Activated CD4-positive, alpha-beta T cell treated with anti-CD3 and anti-CD28 coated beads for 36 hours (primary cell): ENCODE results near the gene GDAP1L1. TPM values are rescaled to one million over a fixed set of nuclear protein-coding genes. Genes with fewer than 3 reads are reported as not detected.

Experiments used
- ATAC-seq: fragments of 200-7000 bp; cut with Tn5 transposase; one replicate; pipeline ENCODE4 v1.10.0; 2021; ENCODE audit warnings: mild to moderate bottlenecking, moderate library complexity
- CTCF ChIA-PET: fragments of 350-600 bp; sonication (Branson Sonifier 250); formaldehyde crosslinking; loops from one replicate; lab custom pipeline; 2021; ENCODE audit warnings: antibody characterized with exemption; lab: Charles Lee
- POLR2A ChIA-PET: fragments of 350-600 bp; sonication (Branson Sonifier 250); formaldehyde crosslinking; loops from one replicate; lab custom pipeline; 2021; ENCODE audit warnings: antibody characterized with exemption, inconsistent platforms; lab: Charles Lee
- DNase-seq: peaks from one replicate; pipeline ENCODE4 v3.0.0-alpha.2; 2020
- H3K27ac Mint-ChIP-seq: one replicate; pipeline ENCODE4 v1.8.0; 2021; ENCODE audit warnings: mixed read lengths
- H3K27me3 Mint-ChIP-seq: one replicate; pipeline ENCODE4 v1.8.0; 2021; ENCODE audit warnings: mixed read lengths
- H3K36me3 Mint-ChIP-seq: one replicate; pipeline ENCODE4 v1.8.0; 2021; ENCODE audit warnings: low read depth, mixed read lengths
- H3K4me1 Mint-ChIP-seq: one replicate; pipeline ENCODE4 v1.8.0; 2021; ENCODE audit warnings: mixed read lengths
- H3K4me3 Mint-ChIP-seq: one replicate; pipeline ENCODE4 v1.8.0; 2021; ENCODE audit warnings: mild to moderate bottlenecking, moderate library complexity, mixed read lengths
- H3K9me3 Mint-ChIP-seq: one replicate; pipeline ENCODE4 v1.8.0; 2021; ENCODE audit warnings: low read depth, mixed read lengths
- intact Hi-C, 2 experiments: fragments of 100-400 bp; cut with DNase I in 1 of 2; cut with micrococcal nuclease in 1 of 2; formaldehyde crosslinking; loops; one replicate each; pipeline versions ENCODE4 v1.14.2 to v1.15.1; 2022 to 2024; cut with DNase I, micrococcal nuclease
- total RNA-seq, 2 experiments: library from RNA; stranded (reverse); gene quantifications; one replicate each; pipeline ENCODE4 v1.2.3, GENCODE V29; 2021

Gene GDAP1L1
- total RNA-seq, 2 experiments from 2014 or later = 0.74 to 0.89 TPM

DNA sequence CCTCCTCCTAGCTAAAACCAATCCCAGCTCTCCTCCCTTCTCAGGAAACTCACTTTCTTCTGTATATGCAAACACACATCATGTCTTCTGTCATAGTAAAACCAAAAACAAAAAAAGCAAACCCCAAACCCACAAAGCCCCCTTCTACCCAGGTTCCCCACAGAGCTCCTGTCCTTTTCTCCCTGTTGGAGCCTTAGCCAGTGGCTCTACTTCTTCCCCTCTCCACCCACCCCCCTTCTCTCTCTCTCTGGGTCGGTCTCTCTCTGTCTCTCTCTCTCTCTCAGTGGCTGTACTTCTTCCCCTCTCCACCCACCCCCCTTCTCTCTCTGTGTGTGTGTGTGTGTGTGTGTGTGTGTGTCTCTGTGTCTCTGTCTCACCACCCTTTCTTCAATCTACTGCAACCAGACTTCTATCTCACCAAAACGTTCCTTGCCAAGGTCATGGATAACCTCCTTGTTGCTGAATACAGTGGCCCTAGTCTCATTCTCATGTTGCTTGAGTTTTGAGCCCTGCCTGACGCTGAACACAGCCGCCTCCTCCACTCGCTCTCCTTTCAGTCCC, 27.9 kb upstream of the GDAP1L1 start:
- ATAC-seq = peak; percentile 7
- DNase-seq = peak; percentile 30
- intact Hi-C loops = loop anchor here in 1 of 2 experiments (5.0 to 10.0 kb wide), 4 partner anchors 243 to 666 kb away; partner anchors contain the start of genes TTPAL and YWHAB
- Mint-ChIP-seq H3K36me3 (peaks cover 5% of the 10 kb centered on the region), H3K27ac (peak overlapping the region; percentile 83), H3K9me3 (no peaks in the 10 kb centered on the region), H3K27me3 (no peaks in the 10 kb centered on the region), H3K4me3 (peak overlapping the region; percentile 7), H3K4me1 (peaks cover 47% of the 10 kb centered on the region)
- CTCF ChIA-PET = interaction anchor here (0.8 to 10.4 kb wide), 18 partner anchors 9 to 648 kb away, joined by 3 to 346 read pairs (median 4); partner anchors contain the start of genes FITM2, OSER1 and TTPAL
- POLR2A ChIA-PET = interaction anchor here (0.6 to 1.7 kb wide), 3 partner anchors 21 to 107 kb away, joined by 3 to 11 read pairs (median 3); partner anchors contain the start of gene FITM2

DNA sequence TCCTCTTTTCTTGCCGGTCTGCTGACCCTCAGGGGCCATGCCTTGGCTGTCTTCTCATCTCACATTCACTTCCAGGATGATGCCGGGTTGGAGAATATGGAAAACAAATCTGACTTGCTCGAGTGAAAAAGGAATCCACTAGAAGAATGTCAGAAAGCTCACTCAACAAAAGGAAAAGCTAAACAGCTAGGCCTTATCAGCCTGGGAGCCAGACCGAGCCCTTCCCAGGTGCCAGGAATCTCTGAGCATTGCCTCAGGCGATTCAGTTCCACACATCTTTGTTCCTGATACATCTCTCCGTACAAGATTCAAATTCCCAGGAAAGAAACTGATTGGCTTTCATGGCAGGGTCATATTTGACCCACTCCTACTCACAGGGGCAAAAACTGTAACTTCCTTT, 27.3 kb upstream of the GDAP1L1 start:
- Mint-ChIP-seq H3K4me3 (peak overlapping the region; percentile 7), H3K27ac (peak overlapping the region; percentile 83), H3K9me3 (no peaks in the 10 kb centered on the region), H3K27me3 (no peaks in the 10 kb centered on the region), H3K36me3 (peaks cover 5% of the 10 kb centered on the region), H3K4me1 (peaks cover 46% of the 10 kb centered on the region)
- intact Hi-C loops = loop anchor here in 1 of 2 experiments (5.0 to 10.0 kb wide), 4 partner anchors 243 to 665 kb away; partner anchors contain the start of genes TTPAL and YWHAB
- POLR2A ChIA-PET = interaction anchor here (1.7 kb wide), 1 partner anchor 91 kb away, joined by 11 read pairs; the partner anchor contains the start of gene FITM2
- ATAC-seq (no peak), DNase-seq (no peak)
- CTCF ChIA-PET = interaction anchor here (10.4 kb wide), 1 partner anchor 94 kb away, joined by 346 read pairs; the partner anchor contains the start of gene FITM2

DNA sequence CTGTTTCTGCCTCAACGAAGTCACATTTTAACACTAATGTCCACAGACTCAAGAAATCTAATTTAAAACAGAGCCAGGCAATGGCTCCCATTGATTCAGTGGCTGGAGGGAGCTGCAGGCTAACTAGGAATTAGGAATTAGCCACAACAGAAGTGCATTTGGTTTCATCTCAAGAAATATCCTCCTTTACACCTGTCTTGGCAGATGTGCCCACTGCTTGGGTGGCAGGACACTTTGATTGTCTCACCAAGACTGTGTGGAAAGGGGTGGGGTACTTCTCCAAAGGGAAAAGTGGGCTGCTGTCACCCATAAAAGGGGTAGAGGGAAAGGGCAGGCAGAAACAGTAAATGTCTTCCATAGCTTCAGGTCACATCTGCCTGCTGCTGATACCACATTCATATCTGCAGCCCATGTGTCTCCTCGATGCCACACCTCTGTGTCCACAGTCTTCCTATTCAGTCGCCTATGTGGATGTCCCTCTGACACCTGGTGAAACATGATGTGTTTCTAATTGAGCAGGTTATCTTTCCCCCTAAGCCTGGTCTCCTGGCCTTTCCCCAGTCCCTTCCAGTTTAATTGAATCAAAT, 25.6 kb upstream of the GDAP1L1 start:
- Mint-ChIP-seq H3K9me3 (no peaks in the 10 kb centered on the region), H3K36me3 (no peaks in the 10 kb centered on the region), H3K27me3 (no peaks in the 10 kb centered on the region), H3K27ac (no peak overlapping the region), H3K4me3 (no peak overlapping the region), H3K4me1 (peaks cover 39% of the 10 kb centered on the region)
- ChIA-PET POLR2A (interaction anchor here (0.6 to 0.7 kb wide), 2 partner anchors 9 to 390 kb away, joined by 6 to 7 read pairs; no protein-coding TSS in a partner anchor), CTCF (interaction anchor here (0.6 to 10.4 kb wide), 2 partner anchors 92 to 254 kb away, joined by 3 to 346 read pairs; partner anchors contain the start of genes FITM2 and TTPAL)
- intact Hi-C loops = no loop called here
- no peak for ATAC-seq
- no peak for DNase-seq

DNA sequence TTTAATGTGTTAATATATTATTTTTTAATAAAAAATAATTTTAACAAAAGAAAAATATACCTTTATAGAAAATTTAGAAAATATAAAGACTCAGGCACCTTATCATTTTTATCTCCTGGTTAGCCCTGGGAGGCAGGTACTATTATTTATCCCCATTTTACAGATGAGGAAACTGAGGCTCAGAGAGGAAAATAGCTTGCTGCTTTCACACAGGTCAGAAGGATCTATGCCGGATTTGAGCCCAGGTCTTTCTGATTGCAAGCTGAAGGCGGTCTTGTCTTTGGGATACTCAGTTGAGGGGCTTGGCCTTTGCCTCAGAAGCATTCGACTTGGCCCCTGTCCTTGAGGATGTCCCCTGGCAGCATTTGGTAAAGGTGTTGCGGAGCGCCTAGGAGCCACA, 25.1 kb upstream of the GDAP1L1 start:
- ChIA-PET POLR2A (no interaction called here), CTCF (interaction anchor here (0.6 kb wide), 1 partner anchor 253 kb away, joined by 3 read pairs; the partner anchor contains the start of gene TTPAL)
- no peaks in the 10 kb centered on the region for H3K9me3 Mint-ChIP-seq
- H3K27me3 Mint-ChIP-seq = no peaks in the 10 kb centered on the region
- intact Hi-C loops = no loop called here
- DNase-seq (no peak), ATAC-seq (no peak)
- H3K36me3 Mint-ChIP-seq = no peaks in the 10 kb centered on the region
- peaks cover 39% of the 10 kb centered on the region for H3K4me1 Mint-ChIP-seq
- no peak overlapping the region for H3K4me3 Mint-ChIP-seq
- no peak overlapping the region for H3K27ac Mint-ChIP-seq

DNA sequence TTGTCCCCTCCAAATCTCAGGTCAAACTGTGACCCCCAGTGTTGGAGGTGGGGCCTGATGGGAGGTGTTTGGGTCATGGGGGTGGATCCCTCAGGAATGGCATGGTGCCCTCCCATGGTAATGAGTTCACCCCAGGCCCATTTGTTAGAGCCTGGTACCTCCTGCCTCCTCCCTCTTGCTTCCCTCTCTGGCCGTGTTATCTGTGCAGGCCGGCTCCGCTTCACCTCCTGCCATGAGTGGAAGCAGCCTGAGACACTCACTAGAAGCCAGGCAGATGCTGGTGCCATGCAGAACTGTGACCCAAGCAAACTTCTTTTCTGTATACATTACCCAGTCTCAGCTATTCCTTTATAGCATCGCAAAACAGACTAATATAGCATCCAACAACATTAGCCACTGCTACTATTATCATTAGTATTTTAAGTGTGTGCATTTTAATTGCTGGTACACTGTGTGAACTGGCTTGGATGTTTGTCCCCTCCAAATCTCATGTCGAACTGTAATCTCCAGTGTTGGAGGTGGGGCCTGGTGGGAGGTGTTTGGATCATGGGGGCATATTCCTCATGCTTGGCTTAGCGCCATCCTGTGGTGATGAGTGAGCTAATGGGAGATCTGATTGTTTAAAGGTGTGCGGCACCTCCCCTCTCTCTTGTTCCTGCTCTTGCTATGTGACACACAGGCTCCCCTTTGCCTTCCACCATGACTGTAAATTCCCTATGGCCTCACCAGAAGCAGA, 24.3 kb upstream of the GDAP1L1 start:
- no peaks in the 10 kb centered on the region for H3K27me3 Mint-ChIP-seq
- no peak overlapping the region for H3K27ac Mint-ChIP-seq
- H3K4me3 Mint-ChIP-seq = no peak overlapping the region
- POLR2A ChIA-PET = no interaction called here
- peaks cover 31% of the 10 kb centered on the region for H3K4me1 Mint-ChIP-seq
- H3K9me3 Mint-ChIP-seq = no peaks in the 10 kb centered on the region
- ATAC-seq (no peak), DNase-seq (no peak)
- CTCF ChIA-PET = interaction anchor here (0.6 to 0.7 kb wide), 2 partner anchors 58 to 309 kb away, joined by 3 read pairs; no protein-coding TSS in a partner anchor
- no peaks in the 10 kb centered on the region for H3K36me3 Mint-ChIP-seq
- intact Hi-C loops = no loop called here

DNA sequence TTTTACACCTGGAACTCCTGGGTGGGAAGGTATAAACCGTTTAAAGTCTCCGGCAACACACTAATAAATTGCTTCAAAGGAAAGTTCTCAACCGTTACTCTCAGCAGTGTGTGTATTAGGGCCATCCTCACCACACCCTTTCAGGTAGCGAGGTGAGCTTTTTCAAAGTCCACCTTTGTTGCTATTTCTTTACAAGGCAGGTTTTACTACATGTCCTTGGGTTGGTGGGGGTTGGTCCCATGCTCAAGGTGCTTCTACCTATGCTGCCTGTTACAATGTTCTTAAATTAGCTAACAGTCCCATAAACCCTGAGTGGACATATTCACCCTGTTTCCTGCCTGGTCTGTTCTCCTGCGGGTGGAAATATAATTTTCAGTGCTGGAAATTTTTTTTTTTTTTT, 23.4 kb upstream of the GDAP1L1 start:
- no peak for DNase-seq
- ATAC-seq = no peak
- intact Hi-C loops = no loop called here
- no peak overlapping the region for H3K4me3 Mint-ChIP-seq
- H3K9me3 Mint-ChIP-seq = no peaks in the 10 kb centered on the region
- no peaks in the 10 kb centered on the region for H3K36me3 Mint-ChIP-seq
- POLR2A ChIA-PET = no interaction called here
- no peak overlapping the region for H3K27ac Mint-ChIP-seq
- CTCF ChIA-PET = interaction anchor here (0.6 to 1.8 kb wide), 4 partner anchors 10 to 310 kb away, joined by 3 to 5 read pairs (median 3); partner anchors contain the start of gene GDAP1L1
- peaks cover 22% of the 10 kb centered on the region for H3K4me1 Mint-ChIP-seq
- H3K27me3 Mint-ChIP-seq = no peaks in the 10 kb centered on the region

DNA sequence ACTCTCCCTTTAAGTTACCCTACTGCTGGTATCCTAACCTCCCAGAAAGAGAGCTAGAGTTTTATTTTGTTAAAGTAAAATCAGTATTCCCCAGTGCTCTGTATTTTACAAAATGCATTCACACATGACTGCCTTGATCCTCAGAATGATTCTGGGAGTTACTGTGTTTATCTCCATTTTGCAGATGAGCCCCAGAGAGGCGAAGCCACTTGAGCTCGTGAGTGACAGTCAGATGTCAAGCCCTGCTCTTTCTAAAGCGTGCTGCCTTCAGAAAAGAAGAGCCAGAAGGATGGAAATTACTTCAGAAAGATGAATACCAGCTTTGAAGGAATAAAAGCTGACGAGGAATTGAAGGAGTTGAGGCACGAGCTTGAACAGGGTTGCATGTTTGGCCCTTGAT, 22.5 kb upstream of the GDAP1L1 start:
- POLR2A ChIA-PET = no interaction called here
- CTCF ChIA-PET = interaction anchor here (1.0 to 1.8 kb wide), 4 partner anchors 9 to 87 kb away, joined by 3 to 5 read pairs (median 4); partner anchors contain the start of gene GDAP1L1
- Mint-ChIP-seq H3K27me3 (no peaks in the 10 kb centered on the region), H3K9me3 (no peaks in the 10 kb centered on the region), H3K36me3 (no peaks in the 10 kb centered on the region), H3K4me1 (peaks cover 12% of the 10 kb centered on the region), H3K4me3 (no peak overlapping the region), H3K27ac (no peak overlapping the region)
- ATAC-seq (no peak), DNase-seq (no peak)
- intact Hi-C loops = no loop called here

DNA sequence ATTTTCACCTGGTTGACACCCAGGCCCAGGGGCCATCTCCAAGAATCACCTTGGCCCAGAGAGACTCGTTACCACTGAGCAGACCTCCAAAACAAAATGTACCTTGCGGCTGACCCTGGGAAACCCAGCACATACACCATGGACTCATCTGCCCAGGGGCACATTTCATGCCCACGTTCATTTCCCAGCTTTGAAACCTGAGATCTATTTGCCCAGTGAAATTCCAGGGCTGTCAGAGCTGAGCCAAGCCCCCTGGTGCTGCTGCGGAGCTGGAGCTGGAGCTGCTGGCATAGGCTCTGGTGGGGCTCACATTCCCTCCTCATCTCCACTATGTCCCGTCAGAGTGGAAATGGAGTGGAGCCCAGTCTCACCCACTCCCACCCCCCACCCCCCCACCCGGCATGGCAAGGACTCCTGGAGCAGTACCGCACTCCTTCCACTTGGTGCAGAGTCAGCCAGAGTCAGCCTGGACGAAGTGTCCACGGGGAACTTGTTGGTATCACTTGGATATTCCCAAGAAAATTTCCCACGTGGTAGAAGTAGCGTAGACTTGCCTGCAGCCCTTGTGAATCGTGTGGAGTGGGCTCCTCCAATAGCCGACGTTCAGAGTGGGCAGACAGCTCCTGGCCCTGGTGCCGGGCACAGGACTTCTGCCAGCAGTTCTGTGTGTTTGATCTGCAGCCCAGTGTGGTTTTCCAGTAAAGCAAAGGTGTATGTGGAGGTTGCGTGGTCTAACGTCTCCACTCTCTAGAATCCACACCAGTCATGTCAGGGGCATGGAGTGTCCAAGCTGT, 18.4 kb upstream of the GDAP1L1 start:
- ATAC-seq (no peak), DNase-seq (no peak)
- H3K4me1 Mint-ChIP-seq = peaks cover 5% of the 10 kb centered on the region
- intact Hi-C loops = no loop called here
- H3K27ac Mint-ChIP-seq = no peak overlapping the region
- CTCF ChIA-PET = interaction anchor here (1.2 kb wide), 1 partner anchor 10 kb away, joined by 3 read pairs; no protein-coding TSS in a partner anchor
- H3K36me3 Mint-ChIP-seq = no peaks in the 10 kb centered on the region
- H3K27me3 Mint-ChIP-seq = no peaks in the 10 kb centered on the region
- POLR2A ChIA-PET = no interaction called here
- H3K9me3 Mint-ChIP-seq = no peaks in the 10 kb centered on the region
- no peak overlapping the region for H3K4me3 Mint-ChIP-seq

DNA sequence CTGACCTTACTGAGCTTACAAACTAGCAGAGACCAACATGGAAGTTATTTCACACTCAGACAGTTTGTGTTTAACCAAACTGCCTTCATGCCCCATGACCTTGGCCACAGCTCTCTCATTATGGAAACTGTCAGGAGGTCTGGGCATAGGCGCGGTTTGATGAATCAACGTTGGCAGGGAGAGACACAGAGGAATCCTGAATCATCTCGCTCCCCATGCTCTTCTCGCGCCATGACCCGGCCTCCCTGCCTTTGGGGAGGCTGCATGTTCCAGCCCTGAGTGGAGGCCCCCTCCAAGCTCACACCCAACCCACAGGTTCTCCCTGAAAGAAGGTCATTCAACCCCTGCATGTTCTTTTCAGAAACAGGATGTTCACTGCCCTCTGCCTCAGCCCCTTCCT, 15.9 kb upstream of the GDAP1L1 start:
- ATAC-seq (peak; percentile 36), DNase-seq (peak; percentile 18)
- POLR2A ChIA-PET = no interaction called here
- no peaks in the 10 kb centered on the region for H3K36me3 Mint-ChIP-seq
- H3K27me3 Mint-ChIP-seq = no peaks in the 10 kb centered on the region
- no peaks in the 10 kb centered on the region for H3K9me3 Mint-ChIP-seq
- peaks cover 5% of the 10 kb centered on the region for H3K4me1 Mint-ChIP-seq
- no peak overlapping the region for H3K4me3 Mint-ChIP-seq
- intact Hi-C loops = no loop called here
- CTCF ChIA-PET = interaction anchor here (1.5 kb wide), 1 partner anchor 13 kb away, joined by 5 read pairs; no protein-coding TSS in a partner anchor
- H3K27ac Mint-ChIP-seq = no peak overlapping the region

DNA sequence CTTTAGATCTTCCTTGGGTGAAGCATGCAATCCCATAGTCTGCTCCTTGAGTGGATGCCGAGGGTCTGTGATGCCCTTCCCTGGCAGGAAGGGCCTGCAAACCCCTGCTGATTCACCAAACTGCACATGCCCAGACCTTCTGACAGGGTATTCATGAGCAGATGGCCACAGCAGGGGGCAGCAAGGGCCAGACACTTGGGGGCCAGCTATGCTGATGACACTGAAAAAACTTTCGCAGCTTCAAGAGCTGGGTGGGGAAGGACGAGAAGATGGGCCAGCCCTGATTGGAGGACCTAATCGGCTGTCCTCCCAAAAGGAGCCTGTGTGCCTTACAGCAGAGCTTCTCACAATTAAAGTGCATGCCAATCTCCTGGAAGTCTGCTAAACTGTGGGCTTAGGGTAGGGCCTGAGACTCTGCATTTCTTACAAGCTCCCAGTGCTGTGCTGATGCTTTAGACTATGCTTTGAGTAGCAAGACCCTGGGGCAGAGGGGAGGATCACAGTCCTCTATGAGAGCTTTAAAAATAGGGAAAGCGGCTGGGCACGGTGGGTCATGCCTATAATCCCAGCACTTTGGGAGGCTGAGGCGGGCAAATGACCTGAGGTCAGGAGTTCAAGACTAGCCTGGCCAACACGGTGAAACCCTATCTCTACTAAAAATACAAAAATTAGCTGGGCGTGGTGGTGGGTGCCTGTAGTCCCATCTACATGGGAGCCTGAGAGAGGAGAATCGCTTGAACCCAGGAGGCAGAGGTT, 15.2 kb upstream of the GDAP1L1 start:
- no peaks in the 10 kb centered on the region for H3K9me3 Mint-ChIP-seq
- H3K27ac Mint-ChIP-seq = no peak overlapping the region
- no peak overlapping the region for H3K4me3 Mint-ChIP-seq
- peaks cover 5% of the 10 kb centered on the region for H3K4me1 Mint-ChIP-seq
- POLR2A ChIA-PET = no interaction called here
- H3K36me3 Mint-ChIP-seq = no peaks in the 10 kb centered on the region
- no peak for DNase-seq
- ATAC-seq = no peak
- CTCF ChIA-PET = interaction anchor here (1.0 to 1.5 kb wide), 2 partner anchors 13 to 14 kb away, joined by 4 to 5 read pairs; no protein-coding TSS in a partner anchor
- H3K27me3 Mint-ChIP-seq = no peaks in the 10 kb centered on the region
- intact Hi-C loops = no loop called here
